WI38 (cell line): ENCODE measurements around the gene INCENP.
A peak's percentile ranks its signal among the peaks of the same experiment; 100 is the strongest.

Experiments
- H3K4me3 ChIP-seq: 2 replicates; pipeline ENCODE4 v1.5.1; 2011; ENCODE audit warnings: low read depth, mild to moderate bottlenecking, control low read depth, low read length
- CTCF ChIP-seq: IDR thresholded peaks from 2 replicates; pipeline ENCODE4 v1.5.1; 2012; ENCODE audit warnings: low read depth, mild to moderate bottlenecking, control low read depth, low read length

The INCENP gene

DNA sequence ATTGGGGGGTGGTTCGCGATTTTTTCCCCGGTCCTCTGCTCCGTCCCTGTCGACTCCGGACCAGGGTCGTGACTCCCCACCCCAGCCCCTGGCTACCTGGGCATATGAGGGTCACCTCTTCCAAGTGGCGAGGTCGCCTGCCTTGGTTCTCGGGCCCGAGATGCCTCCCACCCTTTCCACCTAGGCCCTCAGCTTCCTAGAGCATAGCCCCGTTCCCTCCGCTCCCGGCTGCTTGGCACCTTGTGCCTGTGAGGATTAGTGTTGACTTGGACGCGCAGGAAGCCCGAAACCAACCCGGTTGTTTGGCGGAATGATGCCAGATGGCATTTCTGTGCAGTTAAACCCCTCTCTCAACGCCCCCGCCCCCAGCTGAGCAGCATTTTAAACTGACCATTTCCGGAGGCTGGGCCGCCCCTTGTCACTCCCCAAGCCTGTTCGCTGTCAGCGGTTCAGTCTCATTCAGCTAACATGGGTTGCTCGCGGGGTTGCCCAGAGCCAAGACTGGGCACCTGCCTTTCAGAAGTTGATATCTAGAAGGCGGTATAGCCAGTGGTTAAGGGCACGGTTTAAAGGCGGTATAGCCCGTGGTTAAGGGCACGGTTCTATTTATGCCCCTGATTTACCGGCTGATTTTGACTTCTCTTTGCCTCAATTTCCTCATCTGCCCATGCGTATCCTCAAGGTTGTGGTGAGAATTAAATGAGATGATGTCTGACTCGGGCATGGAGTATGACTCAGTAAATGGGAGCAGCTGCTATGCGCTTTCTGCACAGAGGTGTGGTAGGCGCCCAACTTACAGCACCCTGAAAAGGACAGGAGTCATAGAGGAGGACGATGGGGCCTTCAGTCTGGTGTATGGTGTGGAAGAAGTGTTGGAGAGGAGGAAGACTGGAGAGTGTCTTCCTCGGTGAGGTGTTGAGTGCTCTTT, 639 bp downstream of the INCENP start:
- peak overlapping the region; percentile 79 for H3K4me3 ChIP-seq

DNA sequence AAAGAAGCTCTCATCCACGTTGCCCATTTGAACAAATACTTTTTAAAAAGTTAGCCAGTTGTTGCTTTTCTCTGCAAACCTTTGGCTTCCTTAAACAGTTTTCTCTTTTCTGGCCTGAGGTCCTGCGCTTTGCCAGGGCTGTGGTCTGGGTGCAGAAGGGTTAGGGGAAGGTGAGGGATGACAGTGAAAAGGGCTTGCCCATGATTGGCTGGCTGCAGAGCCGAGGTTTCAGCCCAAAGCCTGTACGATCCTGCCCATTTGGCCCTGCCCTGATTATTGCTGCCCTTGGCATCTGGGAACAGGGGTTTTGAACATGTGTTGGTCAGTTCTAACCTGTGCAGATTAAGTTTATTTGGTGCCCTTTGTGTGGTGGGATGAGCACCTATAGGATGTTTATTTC, 1.5 kb downstream of the INCENP start:
- TF ChIP-seq CTCF = no peak
- peak overlapping the region; percentile 79 for H3K4me3 ChIP-seq

More for the DNA sequence above, 639 bp downstream of the INCENP start:
- no peak for TF ChIP-seq CTCF

GRCh38 chr11:62125881-62126280, 2.1 kb downstream of the INCENP start:
- TF ChIP-seq CTCF = no peak
- no peak overlapping the region for H3K4me3 ChIP-seq

DNA sequence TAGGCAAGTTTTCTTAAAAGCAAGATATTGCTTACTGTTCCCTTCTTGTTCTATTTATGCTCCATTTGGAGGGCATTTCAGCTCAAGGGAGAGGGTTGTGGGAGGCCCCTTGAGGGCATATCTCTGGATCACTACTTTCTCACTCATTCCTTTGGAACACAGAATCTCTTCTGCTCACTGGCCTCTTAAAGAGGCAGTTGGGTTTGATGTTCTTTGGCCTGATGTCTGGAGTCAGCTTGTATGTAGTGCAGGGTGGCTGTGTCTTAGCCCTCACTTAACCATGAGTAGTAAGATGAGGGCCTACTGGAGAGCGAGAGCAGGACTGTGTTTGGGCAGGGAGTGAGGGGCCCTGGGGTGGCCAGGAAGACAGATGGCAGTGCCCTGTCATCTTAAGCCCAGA, 3.6 kb downstream of the INCENP start:
- no peak for TF ChIP-seq CTCF

DNA sequence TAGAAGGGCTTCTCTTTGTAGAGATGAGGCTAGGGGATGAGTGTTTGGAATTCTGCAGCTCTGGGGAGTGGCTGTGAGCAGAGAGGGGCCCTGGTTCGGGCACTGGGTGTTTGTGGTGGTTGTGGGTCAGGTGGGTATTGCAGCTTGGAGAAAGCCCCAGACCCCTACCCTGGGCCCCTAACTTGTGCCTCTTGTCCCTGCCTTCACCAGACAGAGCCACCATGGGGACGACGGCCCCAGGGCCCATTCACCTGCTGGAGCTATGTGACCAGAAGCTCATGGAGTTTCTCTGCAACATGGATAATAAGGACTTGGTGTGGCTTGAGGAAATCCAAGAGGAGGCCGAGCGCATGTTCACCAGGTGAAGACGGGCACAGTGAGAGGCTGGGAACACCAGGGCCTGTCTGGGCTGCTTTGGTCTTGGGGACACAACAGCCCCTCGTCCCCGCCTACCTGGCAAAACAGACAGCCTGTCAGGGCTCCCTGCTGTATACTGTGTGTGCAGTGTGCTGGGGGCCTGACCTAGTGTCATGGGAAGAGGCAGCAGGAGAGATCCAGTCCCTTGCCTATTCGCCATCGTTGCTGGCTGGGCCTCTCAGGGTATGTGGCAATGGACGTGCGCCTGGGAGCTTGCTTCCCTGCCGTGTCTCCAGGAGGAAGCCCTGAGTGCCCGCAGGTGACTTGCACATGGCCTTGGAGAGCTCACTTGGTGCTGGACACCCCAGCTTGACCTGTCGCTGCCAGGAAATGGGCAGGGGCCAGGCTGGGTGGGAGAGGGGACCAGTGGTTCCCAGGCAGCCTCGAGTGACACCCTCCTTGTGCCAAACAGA, 4.3 kb downstream of the INCENP start:
- TF ChIP-seq CTCF = no peak
- no peak overlapping the region for H3K4me3 ChIP-seq

More for the DNA sequence above, 3.6 kb downstream of the INCENP start:
- no peak overlapping the region for H3K4me3 ChIP-seq

DNA sequence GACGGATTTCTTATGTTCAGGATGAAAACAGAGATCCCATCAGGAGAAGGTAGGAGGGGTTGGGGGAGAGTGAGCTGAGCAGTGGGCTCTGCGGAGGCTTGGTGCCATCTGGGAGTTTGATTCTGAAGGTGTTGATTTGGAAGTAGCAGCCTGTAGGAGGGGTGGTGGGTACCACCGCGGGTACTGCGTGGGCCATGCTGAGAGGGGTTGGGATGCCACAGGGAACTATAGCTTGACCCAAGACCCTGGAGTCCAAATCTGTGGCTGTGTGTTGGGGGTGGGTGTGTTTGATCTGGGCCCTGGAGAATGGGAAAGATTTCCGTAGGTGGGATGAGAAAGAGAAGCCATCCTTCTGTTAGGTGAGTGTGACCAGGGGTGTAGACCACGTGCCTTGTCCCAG, 5.0 kb downstream of the INCENP start:
- no peak for TF ChIP-seq CTCF
- no peak overlapping the region for H3K4me3 ChIP-seq
